ENCODE results near the gene ARMC8. TPM values are rescaled to one million over a fixed set of nuclear protein-coding genes. Genes with fewer than 3 reads are reported as not detected.
A peak's percentile ranks its signal among the peaks of the same experiment; 100 is the strongest.

The ARMC8 gene
- total RNA-seq, 1 donor from 2014 or later = 46.5 TPM

- Mint-ChIP-seq H3K4me3 (ENCODE audit: unreplicated experiment) (no peak overlapping the region), H3K27ac (ENCODE audit: unreplicated experiment) (no peak overlapping the region), H3K27me3 (ENCODE audit: unreplicated experiment) (no peaks in the 10 kb centered on the region), H3K4me1 (ENCODE audit: unreplicated experiment) (no peaks in the 10 kb centered on the region), H3K36me3 (ENCODE audit: unreplicated experiment) (peaks cover 16% of the 10 kb centered on the region), H3K9me3 (ENCODE audit: unreplicated experiment) (no peaks in the 10 kb centered on the region)
- no peak for TF ChIP-seq CTCF (IDR thresholded peaks at IDR 0.05)
- DNase-seq (ENCODE audit: extremely low spot score, unreplicated experiment) = no peak
These were observed 94.5 kb downstream of the ARMC8 start for GRCh38 chr3:138281561-138281960.

- H3K4me3 Mint-ChIP-seq (ENCODE audit: unreplicated experiment) = no peak overlapping the region
- no peak for DNase-seq (ENCODE audit: extremely low spot score, unreplicated experiment)
- no peaks in the 10 kb centered on the region for H3K4me1 Mint-ChIP-seq (ENCODE audit: unreplicated experiment)
- TF ChIP-seq CTCF (IDR thresholded peaks at IDR 0.05) = no peak
- no peaks in the 10 kb centered on the region for H3K27me3 Mint-ChIP-seq (ENCODE audit: unreplicated experiment)
- peaks cover 12% of the 10 kb centered on the region for H3K36me3 Mint-ChIP-seq (ENCODE audit: unreplicated experiment)
- H3K27ac Mint-ChIP-seq (ENCODE audit: unreplicated experiment) = no peak overlapping the region
- H3K9me3 Mint-ChIP-seq (ENCODE audit: unreplicated experiment) = no peaks in the 10 kb centered on the region
These were observed 95.7 kb downstream of the ARMC8 start for GRCh38 chr3:138282836-138283235.

GRCh38 chr3:138284079-138284478 lies 97.0 kb downstream of the ARMC8 start:
- Mint-ChIP-seq H3K27ac (ENCODE audit: unreplicated experiment) (no peak overlapping the region), H3K9me3 (ENCODE audit: unreplicated experiment) (no peaks in the 10 kb centered on the region), H3K4me3 (ENCODE audit: unreplicated experiment) (no peak overlapping the region), H3K36me3 (ENCODE audit: unreplicated experiment) (peaks cover 16% of the 10 kb centered on the region), H3K4me1 (ENCODE audit: unreplicated experiment) (no peaks in the 10 kb centered on the region), H3K27me3 (ENCODE audit: unreplicated experiment) (no peaks in the 10 kb centered on the region)
- TF ChIP-seq CTCF (IDR thresholded peaks at IDR 0.05) = no peak
- DNase-seq (ENCODE audit: extremely low spot score, unreplicated experiment) = no peak

- H3K4me3 Mint-ChIP-seq (ENCODE audit: unreplicated experiment) = no peak overlapping the region
- TF ChIP-seq CTCF (IDR thresholded peaks at IDR 0.05) = peak; percentile 7
- H3K27ac Mint-ChIP-seq (ENCODE audit: unreplicated experiment) = no peak overlapping the region
- no peaks in the 10 kb centered on the region for H3K9me3 Mint-ChIP-seq (ENCODE audit: unreplicated experiment)
- no peaks in the 10 kb centered on the region for H3K27me3 Mint-ChIP-seq (ENCODE audit: unreplicated experiment)
- H3K4me1 Mint-ChIP-seq (ENCODE audit: unreplicated experiment) = no peaks in the 10 kb centered on the region
- DNase-seq (ENCODE audit: extremely low spot score, unreplicated experiment) = no peak
- H3K36me3 Mint-ChIP-seq (ENCODE audit: unreplicated experiment) = peaks cover 22% of the 10 kb centered on the region
These were observed 97.9 kb downstream of the ARMC8 start for GRCh38 chr3:138284957-138285477.

GRCh38 chr3:138289260-138289659 lies 102.2 kb downstream of the ARMC8 start:
- no peak for DNase-seq (ENCODE audit: extremely low spot score, unreplicated experiment)
- H3K27me3 Mint-ChIP-seq (ENCODE audit: unreplicated experiment) = no peaks in the 10 kb centered on the region
- no peak overlapping the region for H3K4me3 Mint-ChIP-seq (ENCODE audit: unreplicated experiment)
- no peaks in the 10 kb centered on the region for H3K9me3 Mint-ChIP-seq (ENCODE audit: unreplicated experiment)
- H3K4me1 Mint-ChIP-seq (ENCODE audit: unreplicated experiment) = no peaks in the 10 kb centered on the region
- peaks cover 39% of the 10 kb centered on the region for H3K36me3 Mint-ChIP-seq (ENCODE audit: unreplicated experiment)
- H3K27ac Mint-ChIP-seq (ENCODE audit: unreplicated experiment) = no peak overlapping the region
- TF ChIP-seq CTCF (IDR thresholded peaks at IDR 0.05) = no peak

Data from osteocyte (in vitro differentiated cells).